Right atrium auricular region (tissue), 2 donors: ENCODE results near the gene GADD45A. TPM values are rescaled to one million over a fixed set of nuclear protein-coding genes. Genes with fewer than 3 reads are reported as not detected.
"Not testable (repeated sequence)": the region's sequence is repeated elsewhere in the genome, so short reads cannot be mapped to it uniquely, and the experiment has no call there.

Source experiments
- DNase-seq: peaks from one replicate; pipeline ENCODE4 v3.0.0-alpha.2; 2019; ENCODE audit warnings: low spot score
- H3K27ac ChIP-seq, 2 donors: fragments of 200-600 bp; sonication (generic); 1 replicate in 1 of 2; 2 replicates in 1 of 2; pipeline ENCODE4 v1.5.1; 2016 to 2019
- H3K27me3 ChIP-seq, 2 donors: fragments of 200-600 bp; sonication (generic); one replicate each; pipeline versions ENCODE4 v1.5.1 to v1.6.0; 2017 to 2019
- H3K36me3 ChIP-seq: fragments of 200-600 bp; sonication (generic); one replicate; pipeline ENCODE4 v1.5.1; 2016
- H3K4me1 ChIP-seq, 2 donors: fragments of 200-600 bp; sonication (generic); one replicate each; pipeline versions ENCODE4 v1.5.1 to v1.6.0; 2017 to 2019
- H3K4me3 ChIP-seq, 2 donors: fragments of 200-600 bp; sonication (generic); 1 replicate in 1 of 2; 2 replicates in 1 of 2; pipeline ENCODE4 v1.5.1; 2017 to 2019; ENCODE audit warnings: mild to moderate bottlenecking in 1 of 2, moderate library complexity in 1 of 2
- H3K9me3 ChIP-seq, 2 donors: fragments of 200-600 bp; sonication (generic); one replicate each; pipeline ENCODE4 v1.5.1; 2019
- CTCF ChIP-seq, 2 donors: fragments of 200-600 bp; sonication (generic); IDR thresholded peaks; one replicate each; pipeline ENCODE4 v1.5.1; 2019; ENCODE audit warnings: antibody characterized with exemption in 2 of 2
- total RNA-seq, 2 donors: library from RNA; depleted of rRNA; stranded (reverse); fragments of >200 nt; gene quantifications; one replicate each; pipeline ENCODE4 v1.1.0, GENCODE V29; 2016

The GADD45A gene
- total RNA-seq, 2 donors from 2014 or later: 25.3 to 26.6 TPM

GRCh38 chr1:67723126-67723525 is 38.1 kb downstream of the GADD45A start:
- H3K27ac ChIP-seq: no peak overlapping the region
- no peaks in the 10 kb centered on the region for H3K36me3 ChIP-seq
- H3K4me1 ChIP-seq: peaks cover 0 to 36% of the 10 kb centered on the region in 2 donors
- no peak overlapping the region for H3K4me3 ChIP-seq
- TF ChIP-seq CTCF (IDR thresholded peaks at IDR 0.05): no peak
- no peak for DNase-seq
- H3K27me3 ChIP-seq: no peaks in the 10 kb centered on the region
- no peaks in the 10 kb centered on the region for H3K9me3 ChIP-seq

GRCh38 chr1:67723620-67724019 is 38.6 kb downstream of the GADD45A start:
- DNase-seq: no peak
- H3K27ac ChIP-seq: peak overlapping the region; percentile 8 to 15
- H3K4me3 ChIP-seq: no peak overlapping the region
- H3K27me3 ChIP-seq: no peaks in the 10 kb centered on the region
- H3K9me3 ChIP-seq: no peaks in the 10 kb centered on the region
- H3K36me3 ChIP-seq: no peaks in the 10 kb centered on the region
- no peak for TF ChIP-seq CTCF (IDR thresholded peaks at IDR 0.05)
- peaks cover 0 to 36% of the 10 kb centered on the region in 2 donors for H3K4me1 ChIP-seq

- H3K27me3 ChIP-seq: no peaks in the 10 kb centered on the region
- no peak overlapping the region for H3K4me3 ChIP-seq
- H3K9me3 ChIP-seq: no peaks in the 10 kb centered on the region
- H3K27ac ChIP-seq: peak overlapping the region; percentile 8 to 31
- no peak for TF ChIP-seq CTCF (IDR thresholded peaks at IDR 0.05)
- H3K4me1 ChIP-seq: peaks cover 0 to 36% of the 10 kb centered on the region in 2 donors
- DNase-seq: no peak
- no peaks in the 10 kb centered on the region for H3K36me3 ChIP-seq
These were observed 40.0 kb downstream of the GADD45A start for GRCh38 chr1:67724928-67725560.

GRCh38 chr1:67726224-67726623 is 41.2 kb downstream of the GADD45A start:
- Histone ChIP-seq H3K27me3 (no peaks in the 10 kb centered on the region), H3K27ac (no peak overlapping the region), H3K4me1 (peaks cover 0 to 36% of the 10 kb centered on the region in 2 donors), H3K36me3 (no peaks in the 10 kb centered on the region), H3K4me3 (no peak overlapping the region), H3K9me3 (no peaks in the 10 kb centered on the region)
- no peak for DNase-seq
- no peak for TF ChIP-seq CTCF (IDR thresholded peaks at IDR 0.05)

GRCh38 chr1:67729872-67730271 is 44.9 kb downstream of the GADD45A start:
- H3K4me3 ChIP-seq: no peak overlapping the region

GRCh38 chr1:67730312-67730711 is 45.3 kb downstream of the GADD45A start:
- not testable (repeated sequence) for H3K4me3 ChIP-seq, DNase-seq, H3K27me3 ChIP-seq, H3K9me3 ChIP-seq, H3K27ac ChIP-seq, H3K36me3 ChIP-seq
- peaks cover 0 to 34% of the 10 kb centered on the region in 2 donors for H3K4me1 ChIP-seq

More at GRCh38 chr1:67729872-67730271, 44.9 kb downstream of the GADD45A start:
- Histone ChIP-seq H3K4me1 (peaks cover 0 to 36% of the 10 kb centered on the region in 2 donors), H3K27ac (no peak overlapping the region), H3K27me3 (no peaks in the 10 kb centered on the region), H3K36me3 (no peaks in the 10 kb centered on the region), H3K9me3 (no peaks in the 10 kb centered on the region)
- DNase-seq: no peak
- TF ChIP-seq CTCF (IDR thresholded peaks at IDR 0.05): no peak
